Activated CD8-positive, alpha-beta memory T cell treated with anti-CD3 and anti-CD28 coated beads for 36 hours (primary cell): ENCODE measurements around the gene ANKRD50. TPM values are rescaled to one million over a fixed set of nuclear protein-coding genes. Genes with fewer than 3 reads are reported as not detected.

Source experiments
- CTCF ChIA-PET: fragments of 350-600 bp; sonication (Branson Sonifier 250); formaldehyde crosslinking; loops from one replicate; lab custom pipeline; 2021; ENCODE audit warnings: antibody characterized with exemption; lab: Charles Lee
- POLR2A ChIA-PET: fragments of 350-600 bp; sonication (Branson Sonifier 250); formaldehyde crosslinking; loops from one replicate; lab custom pipeline; 2021; ENCODE audit warnings: antibody characterized with exemption; lab: Charles Lee
- total RNA-seq, 2 experiments: library from RNA; stranded (reverse); gene quantifications; one replicate each; pipeline ENCODE4 v1.2.3, GENCODE V29; 2021

ANKRD50 gene
- total RNA-seq, 2 experiments from 2014 or later, result 0.15 to 0.21 TPM

DNA sequence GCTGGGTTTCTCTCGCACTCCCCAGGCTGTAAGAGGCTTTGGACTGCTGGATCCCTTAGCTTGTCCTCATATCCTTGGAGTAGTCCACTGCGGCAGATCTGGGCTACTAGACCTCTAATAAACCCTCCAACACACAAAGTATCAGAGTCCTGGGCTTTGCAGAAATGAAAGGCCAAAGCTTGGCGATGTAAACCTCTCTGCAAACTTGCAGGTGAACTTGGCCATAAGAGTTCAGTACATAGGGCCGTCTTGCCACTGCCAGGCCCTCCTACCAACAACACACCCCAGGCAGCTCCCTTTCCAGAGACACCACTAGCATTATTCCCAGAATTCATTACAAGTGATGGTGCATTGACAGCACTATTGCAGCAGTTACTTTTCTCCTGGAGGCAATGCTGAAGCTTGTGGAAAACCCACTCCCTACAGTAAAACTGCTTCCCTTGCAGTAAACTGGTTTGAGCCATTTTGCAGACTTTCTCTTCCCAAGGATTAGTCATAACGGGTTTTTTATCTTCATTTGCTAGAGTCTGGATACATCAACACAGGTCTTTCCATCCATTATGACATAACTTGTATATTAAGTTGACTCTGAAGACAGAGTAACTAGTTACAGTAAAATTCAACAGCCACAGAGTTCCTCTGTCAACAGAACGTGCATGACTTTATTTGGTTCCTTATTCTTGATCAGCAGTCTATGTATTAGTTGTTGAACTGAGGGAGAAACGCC is 2.4 kb downstream of the ANKRD50 start:
- ChIA-PET CTCF (no interaction called here), POLR2A (no interaction called here)

DNA sequence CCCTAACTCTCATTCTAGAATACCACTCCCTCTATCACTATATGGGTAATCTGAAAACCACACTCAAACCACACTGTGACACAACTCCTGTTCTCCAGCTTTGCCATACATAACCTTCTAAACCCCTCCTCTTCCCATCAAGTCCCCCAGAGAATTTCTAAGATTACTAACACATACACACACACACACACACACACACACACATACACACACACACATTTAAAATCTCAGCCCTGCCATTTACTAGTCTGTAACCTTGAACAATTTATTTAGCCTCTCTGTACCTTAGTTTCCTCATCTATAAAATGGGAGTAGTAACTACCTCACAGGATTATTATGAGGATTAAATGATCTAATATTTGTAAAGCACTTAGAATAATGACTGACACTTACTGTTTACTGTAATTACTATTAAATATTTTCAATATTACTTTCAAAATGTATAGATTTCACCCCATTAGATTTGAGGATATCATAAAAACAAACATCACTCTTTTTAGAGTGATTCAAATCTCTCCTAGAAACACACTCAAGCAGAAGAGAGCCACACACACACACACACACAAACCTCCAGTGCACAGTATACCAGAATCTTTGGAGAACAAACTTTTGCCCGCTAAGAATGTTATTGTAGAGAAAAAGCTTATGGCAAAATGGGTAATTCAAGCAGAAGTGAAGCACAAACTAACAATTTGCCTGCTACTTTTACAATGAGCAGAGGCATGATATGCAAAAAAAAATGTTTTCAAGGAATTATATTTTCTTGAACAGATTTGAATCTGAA is 3.8 kb downstream of the ANKRD50 start:
- POLR2A ChIA-PET, result no interaction called here
- CTCF ChIA-PET, result no interaction called here

DNA sequence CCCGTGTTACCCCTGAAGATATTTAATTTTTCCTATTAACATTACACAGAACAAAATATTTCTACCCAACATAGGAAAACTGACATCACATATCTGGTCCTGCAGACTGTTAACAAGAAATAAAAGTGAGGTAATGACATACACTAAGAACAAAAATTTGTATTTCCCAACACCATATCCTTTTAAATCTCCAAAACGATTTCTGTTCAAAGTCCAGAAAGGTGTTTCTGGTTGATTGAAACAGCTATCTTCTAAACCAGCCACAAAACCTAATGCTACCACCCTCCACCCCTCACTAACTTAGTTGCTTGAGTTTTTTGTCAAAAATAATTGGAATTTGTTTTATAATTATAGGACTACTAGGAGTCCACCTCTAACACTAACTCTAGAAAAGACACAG is 7.1 kb downstream of the ANKRD50 start:
- ChIA-PET POLR2A (no interaction called here), CTCF (no interaction called here)

DNA sequence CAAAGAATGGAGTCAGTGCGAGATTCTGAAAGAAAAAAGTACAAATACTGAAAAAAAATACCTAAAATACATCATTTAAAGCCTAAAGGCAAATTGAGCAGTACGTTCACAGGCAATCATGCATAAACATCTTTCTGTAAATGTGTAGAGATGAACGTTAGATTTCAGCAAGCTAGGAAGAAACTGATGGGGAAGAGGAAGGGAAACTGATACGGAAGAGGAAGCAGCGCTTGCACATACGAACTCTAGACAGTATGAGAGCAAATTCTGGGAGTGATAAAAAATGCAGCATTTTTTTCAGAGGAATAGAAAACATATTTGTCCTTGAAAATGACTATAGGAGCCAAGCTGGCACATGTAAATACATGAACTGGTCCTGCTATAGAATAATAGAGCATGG is 9.4 kb downstream of the ANKRD50 start:
- ChIA-PET POLR2A (no interaction called here), CTCF (no interaction called here)

DNA sequence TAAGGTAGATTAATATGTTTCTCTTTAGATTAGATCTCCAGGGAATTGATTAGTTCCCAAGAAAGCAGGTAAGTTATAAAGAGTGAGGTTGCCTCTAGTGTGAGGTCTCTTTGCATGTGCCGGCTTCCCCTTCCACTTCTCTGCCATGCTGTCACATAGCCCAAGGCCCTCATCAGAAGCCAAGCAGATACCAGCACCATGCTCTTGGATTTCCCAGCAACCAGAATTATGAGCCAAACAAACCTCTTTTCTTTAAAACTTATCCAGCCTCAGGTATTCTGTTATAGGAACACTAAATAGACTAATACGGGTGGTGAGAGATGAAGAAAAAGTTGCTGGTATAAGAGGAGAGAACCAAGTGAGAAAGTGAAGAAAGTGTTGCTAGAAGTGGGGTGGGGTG is 15.1 kb downstream of the ANKRD50 start:
- ChIA-PET POLR2A (no interaction called here), CTCF (no interaction called here)

DNA sequence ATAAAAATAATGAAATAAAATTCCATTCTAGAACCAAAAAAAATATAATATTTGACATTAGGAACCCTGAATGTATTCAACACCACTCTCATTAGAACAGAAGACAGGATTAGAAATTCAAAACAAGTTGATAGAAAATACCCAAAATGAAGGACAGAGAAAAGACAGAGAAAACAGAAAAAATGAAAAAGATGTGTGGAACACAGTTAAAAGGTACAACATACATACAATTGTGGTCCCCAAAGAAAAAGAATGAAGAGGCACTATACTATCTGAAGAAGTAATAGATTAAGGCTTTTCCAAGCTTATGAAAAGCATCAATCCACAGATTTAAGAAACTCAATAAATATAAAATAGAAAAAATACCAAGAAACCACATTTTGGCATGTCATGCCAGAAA is 16.4 kb downstream of the ANKRD50 start:
- POLR2A ChIA-PET, result no interaction called here
- CTCF ChIA-PET, result no interaction called here

DNA sequence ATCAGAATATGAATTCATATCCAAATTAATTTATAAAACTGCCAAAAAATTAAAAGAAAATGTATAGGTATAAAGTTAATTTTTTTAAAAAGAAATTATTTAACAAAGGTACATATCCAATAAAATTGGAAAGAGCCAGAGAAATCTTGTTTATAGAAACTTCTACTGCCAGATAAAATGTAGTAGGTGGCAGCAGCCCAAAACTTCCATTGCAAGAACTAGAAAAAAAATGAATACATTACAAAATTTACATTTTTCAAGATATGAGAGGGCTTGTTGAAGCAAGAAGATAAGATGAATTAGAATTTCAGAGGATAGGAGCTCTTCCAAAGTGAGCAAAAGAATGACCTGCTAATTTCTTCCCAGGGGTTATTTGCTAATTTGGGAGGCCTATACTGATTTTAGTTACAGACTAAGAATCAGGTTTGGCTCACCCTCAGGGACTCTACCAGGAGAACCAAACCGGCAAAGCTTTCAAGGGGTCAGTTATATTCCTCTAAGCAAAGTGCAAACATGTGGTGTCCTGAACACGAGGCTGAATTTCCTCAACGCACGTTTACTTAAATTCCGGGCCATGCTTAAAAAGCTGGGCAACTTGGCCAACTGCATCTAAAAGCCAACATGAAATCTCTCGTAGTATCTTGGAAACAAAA is 17.5 kb downstream of the ANKRD50 start:
- ChIA-PET POLR2A (no interaction called here), CTCF (no interaction called here)

DNA sequence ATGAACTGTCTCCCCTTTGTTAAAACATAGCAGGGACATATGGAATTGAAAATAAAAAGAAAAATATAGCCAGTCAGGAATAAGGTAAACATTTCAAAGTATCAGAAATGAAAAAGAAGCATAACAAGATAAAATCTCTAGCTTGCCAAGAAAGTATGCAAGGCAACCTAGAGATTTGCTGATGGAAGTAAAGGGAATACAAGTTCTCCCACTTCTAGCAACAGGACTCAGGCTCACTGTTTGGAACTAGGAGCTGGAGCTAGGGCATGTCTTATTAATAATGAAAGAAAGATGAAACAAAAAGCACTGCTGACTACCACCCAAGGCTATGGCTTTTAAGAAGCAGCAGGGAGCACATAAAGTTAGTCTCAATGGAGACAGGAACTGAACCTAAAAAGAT is 18.2 kb downstream of the ANKRD50 start:
- ChIA-PET POLR2A (no interaction called here), CTCF (no interaction called here)

DNA sequence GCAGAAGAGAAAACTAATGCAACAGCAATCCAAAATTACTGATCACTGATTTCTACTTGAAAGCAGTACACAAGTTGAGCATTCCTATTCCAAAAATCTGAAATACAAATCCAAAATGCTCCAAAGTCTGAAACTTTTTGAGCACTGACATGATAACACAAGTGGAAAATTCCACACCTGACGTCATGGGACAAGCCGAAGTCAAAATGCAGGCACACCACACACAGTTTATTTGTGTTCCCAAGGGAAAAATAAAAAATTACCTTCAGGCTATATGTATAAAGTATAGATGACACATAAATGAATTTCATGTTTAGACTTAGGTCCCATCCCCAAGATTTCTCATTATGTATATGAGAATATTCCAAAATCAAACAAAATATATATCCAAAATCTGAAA is 20.7 kb downstream of the ANKRD50 start:
- POLR2A ChIA-PET, result no interaction called here

DNA sequence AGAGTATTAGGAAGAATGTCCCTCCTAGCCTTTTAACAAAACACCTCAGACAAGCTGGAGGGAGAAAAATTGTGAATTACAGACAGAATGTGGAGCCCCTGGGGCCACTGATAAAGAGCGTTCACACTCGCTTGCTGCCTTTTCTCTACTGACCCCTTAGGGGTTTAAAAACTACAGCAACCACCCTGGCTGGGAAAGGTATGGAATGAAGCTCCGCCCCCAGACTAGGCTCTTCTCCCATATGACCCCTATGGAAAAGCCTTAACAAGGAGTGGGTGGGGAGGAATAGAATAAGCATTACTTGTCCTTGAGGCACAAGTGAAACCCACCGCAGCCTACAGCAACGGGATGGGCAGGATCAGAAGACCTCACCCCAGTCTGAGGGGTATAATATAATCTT is 26.3 kb downstream of the ANKRD50 start:
- CTCF ChIA-PET, result no interaction called here
- POLR2A ChIA-PET, result no interaction called here

More for the DNA sequence above, 20.7 kb downstream of the ANKRD50 start:
- CTCF ChIA-PET, result no interaction called here

DNA sequence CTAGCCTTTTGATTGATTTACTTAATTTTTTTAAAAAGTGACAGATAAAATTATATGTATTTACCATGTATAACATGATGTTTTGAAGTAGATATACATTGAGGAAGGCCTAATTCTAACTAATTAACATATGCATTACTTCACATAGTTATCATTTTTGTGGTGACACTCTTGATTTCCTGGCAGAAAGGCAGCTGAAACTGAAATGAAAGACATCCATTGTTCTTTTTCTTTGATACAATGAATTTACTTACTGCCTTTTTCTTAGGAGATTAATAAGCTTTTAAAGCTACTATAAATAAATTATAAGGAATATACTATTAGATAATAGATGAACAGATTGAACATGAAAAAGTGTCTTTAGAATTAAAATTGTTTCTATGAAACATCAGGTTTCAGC is 26.7 kb downstream of the ANKRD50 start:
- CTCF ChIA-PET, result no interaction called here

DNA sequence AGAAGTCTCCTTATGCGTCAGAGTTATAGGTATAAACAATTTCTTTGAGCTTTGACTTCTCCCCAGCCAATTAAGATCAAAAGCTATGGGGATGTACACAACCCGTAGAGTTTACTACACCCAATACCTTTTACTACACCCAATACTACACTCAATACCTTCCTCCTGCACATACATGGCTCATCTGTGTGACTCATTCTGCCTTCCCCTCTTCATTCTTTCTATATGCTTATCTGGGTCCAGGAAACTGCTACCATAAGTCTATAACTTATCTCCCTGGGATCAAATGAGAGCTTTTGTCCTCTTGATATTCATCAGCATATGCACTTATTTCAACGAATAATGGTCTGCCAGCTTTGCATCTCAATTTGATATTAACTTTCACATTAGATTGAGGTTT is 28.2 kb downstream of the ANKRD50 start:
- POLR2A ChIA-PET, result no interaction called here
- CTCF ChIA-PET, result no interaction called here

More for the DNA sequence above, 26.7 kb downstream of the ANKRD50 start:
- POLR2A ChIA-PET, result no interaction called here

DNA sequence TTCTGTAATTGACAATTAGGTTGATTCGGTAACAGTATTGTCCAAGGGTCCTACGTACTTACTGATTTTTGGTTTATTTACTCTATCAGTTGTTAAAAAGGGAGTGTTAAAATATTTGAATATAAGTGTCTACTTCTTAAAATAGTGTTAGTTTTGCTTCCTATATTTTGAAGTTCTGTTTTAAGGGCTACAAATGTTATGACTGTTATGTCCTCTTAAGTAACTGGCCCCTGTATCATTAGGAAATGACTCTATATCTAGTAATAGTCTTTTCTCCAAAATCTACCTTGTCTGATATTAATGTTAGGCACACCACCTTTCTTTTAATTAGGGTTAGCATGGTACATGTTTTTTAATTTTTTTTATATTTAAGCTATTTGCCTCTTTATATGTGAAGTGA is 30.1 kb downstream of the ANKRD50 start:
- CTCF ChIA-PET, result no interaction called here
- POLR2A ChIA-PET, result no interaction called here

DNA sequence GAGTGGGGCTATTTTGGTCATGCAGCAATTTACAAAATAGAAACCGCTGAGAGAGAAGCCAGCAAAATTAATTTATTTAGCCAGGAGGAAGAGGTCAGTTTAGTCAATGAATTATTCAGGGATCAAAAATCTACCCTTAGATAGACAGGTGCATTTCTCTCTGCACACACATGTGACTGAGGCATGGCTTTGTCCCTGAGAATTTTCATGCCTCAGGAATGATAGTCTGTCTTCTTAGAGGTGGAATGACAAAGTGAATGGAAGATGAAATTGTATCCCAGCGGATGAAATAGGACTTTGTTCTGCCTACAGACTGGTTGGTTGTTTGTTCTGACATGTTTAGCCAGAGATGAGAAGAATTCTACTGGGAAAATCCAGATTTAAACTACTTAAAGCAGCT is 46.0 kb downstream of the ANKRD50 start:
- POLR2A ChIA-PET, result no interaction called here
- CTCF ChIA-PET, result no interaction called here

DNA sequence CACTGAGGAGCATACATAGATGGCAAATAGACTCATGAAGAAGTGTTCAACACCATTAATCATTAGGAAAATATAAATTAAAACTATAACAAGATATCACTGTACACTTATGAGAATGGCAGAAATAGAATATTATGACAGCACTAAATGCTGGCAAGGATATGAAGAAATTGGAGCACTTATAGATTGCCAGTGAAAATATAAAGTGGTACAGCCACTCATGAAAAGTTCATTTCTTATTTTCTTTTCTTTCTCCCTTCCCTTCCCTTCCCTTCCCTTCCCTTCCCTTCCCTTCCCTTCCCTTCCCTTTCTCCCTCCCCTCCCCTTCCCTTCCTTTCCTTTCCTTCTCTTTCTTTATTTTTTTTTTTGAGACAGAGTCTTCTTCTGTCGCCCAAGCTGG is 53.7 kb downstream of the ANKRD50 start:
- POLR2A ChIA-PET, result no interaction called here
- CTCF ChIA-PET, result no interaction called here

DNA sequence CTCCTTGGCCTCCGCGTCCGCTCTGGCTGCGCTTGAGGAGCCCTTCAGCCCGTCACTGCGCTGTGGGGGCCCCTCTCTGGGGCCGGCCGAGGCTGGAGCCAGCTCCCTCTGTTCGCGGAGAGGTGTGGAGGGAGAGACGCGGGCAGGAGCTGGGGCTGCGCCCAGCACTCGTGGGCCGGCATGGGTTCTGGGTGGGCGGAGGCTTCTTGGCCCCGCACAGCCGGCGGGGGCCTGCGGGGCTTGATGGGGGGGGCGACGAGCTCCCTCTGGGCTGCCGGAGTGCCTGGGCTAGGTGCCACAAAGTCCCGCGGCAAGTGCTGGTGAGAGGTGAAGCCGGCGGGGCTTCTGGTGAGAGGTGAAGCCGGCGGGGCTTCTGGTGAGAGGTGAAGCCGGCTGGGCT is 61.9 kb downstream of the ANKRD50 start:
- ChIA-PET CTCF (no interaction called here), POLR2A (no interaction called here)

DNA sequence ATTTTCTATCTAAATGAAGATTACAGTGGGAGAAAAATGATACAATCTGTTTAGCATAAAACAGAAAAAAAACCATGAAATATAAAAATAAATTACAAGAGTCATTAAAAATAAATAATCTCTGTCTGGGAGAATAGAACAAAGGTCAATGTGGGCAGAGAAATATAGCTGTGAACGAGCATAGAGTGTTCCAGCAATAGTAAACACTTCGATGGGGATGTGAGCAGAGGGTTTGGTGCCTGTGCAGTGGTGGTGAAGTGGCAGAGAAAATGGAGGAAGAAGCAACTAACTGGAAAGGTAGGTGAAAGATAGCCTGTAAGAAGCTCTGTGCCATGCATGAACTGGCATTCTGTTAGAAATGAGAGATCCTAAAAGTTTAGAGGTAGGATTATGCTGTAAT is 64.9 kb downstream of the ANKRD50 start:
- CTCF ChIA-PET, result no interaction called here
- POLR2A ChIA-PET, result no interaction called here

DNA sequence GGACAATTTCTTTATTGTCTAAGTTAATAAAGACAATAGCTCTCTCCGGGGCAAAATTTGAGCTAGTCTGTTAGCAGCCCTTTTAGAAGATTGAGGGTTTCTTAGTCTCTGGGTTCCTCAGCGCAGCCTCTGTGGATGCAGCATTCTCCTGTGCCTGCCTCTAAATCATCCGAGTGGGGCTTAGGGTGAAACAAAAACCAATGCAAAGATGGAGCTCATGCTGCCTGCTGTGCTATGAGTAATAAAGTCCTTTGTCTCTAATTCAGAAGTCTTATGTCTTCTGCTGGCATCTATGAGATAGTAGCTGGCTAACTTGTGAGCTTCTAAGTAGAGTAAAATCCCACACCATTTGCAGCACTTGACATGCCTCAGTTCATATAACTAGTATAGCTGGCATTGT is 67.9 kb downstream of the ANKRD50 start:
- ChIA-PET CTCF (no interaction called here), POLR2A (no interaction called here)

DNA sequence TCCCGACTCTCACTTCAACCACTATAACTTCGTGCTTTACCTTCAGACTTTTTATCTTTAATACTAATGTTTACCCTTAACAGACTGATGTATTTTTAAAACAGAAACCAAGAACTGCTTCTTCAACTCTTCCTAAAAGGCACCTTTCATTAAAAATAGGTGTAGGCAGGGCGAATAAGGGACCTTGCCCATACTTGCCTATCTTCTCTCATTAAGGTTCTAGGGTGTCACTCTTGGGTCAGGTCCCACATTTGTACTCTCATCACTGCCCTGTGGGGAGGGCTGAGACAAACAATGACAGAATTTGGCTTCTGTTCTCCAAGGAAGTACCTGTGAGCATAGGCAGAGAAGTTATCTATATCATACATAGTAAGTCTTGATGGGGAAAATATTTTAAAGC is 69.7 kb downstream of the ANKRD50 start:
- ChIA-PET POLR2A (no interaction called here), CTCF (no interaction called here)

DNA sequence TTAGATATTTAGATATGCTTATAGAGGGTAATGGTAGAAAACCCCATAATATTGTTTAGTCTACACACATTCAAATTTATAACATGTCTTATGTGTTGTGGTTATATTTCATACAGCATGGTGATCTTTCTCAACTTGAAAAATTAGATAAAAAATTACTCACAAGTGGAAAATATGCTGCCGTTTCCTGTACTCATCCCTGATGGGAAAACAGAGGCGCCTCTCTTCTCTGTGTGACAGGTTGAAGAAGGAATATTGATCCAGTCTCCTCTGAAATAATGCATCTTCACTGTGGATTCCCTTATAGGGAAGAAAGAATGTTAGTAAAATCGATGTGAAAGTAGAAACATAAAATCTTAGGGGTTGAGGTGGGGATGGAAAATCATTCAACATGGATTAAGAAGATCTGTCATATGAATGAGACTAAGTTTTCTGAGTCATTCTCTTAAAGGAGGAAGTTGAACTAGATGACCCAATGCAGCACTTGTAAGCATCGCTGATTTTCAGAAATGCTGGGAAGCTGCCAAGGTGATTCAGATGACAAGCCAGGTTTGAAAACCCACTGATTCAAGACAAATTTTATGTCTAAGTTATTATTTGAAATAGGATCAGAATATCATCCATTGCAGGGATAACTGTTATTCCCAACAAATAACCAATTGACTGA is 70.7 kb downstream of the ANKRD50 start:
- ChIA-PET CTCF (no interaction called here), POLR2A (no interaction called here)
